Neural cell (in vitro differentiated cells): ENCODE measurements around the gene CTNNBL1. TPM values are rescaled to one million over a fixed set of nuclear protein-coding genes. Genes with fewer than 3 reads are reported as not detected.

Experiments used
- H2AFZ ChIP-seq: fragments of 200-600, 300-800 bp; sonication (generic), shearing (Covaris generic); 2 replicates; pipeline ENCODE4 v1.6.0; 2014; ENCODE audit warnings: low read depth, mild to moderate bottlenecking, antibody characterized with exemption, low read length, moderate library complexity
- H3F3A ChIP-seq: fragments of 200-600 bp; shearing (Covaris generic); 2 replicates; pipeline ENCODE4 v1.6.1; 2016; ENCODE audit warnings: mild to moderate bottlenecking, moderate library complexity, mixed read lengths, antibody characterized with exemption, low read length; ENCODE audit not compliant: insufficient read depth, poor library complexity, severe bottlenecking
- H3K27ac ChIP-seq: fragments of 200-600, 300-800 bp; sonication (generic), shearing (Covaris generic); 2 replicates; pipeline ENCODE4 v1.5.1; 2014; ENCODE audit warnings: mild to moderate bottlenecking, low read length, moderate library complexity
- H3K27me3 ChIP-seq: fragments of 300-800, 200-600 bp; sonication (generic), shearing (Covaris generic); 2 replicates; pipeline ENCODE4 v1.6.0; 2014; ENCODE audit warnings: mild to moderate bottlenecking, low read depth, low read length, moderate library complexity; ENCODE audit not compliant: insufficient read depth
- H3K36me3 ChIP-seq: fragments of 300-800, 200-600 bp; sonication (generic), shearing (Covaris generic); 2 replicates; pipeline ENCODE4 v1.5.1; 2014; ENCODE audit warnings: mild to moderate bottlenecking, antibody characterized with exemption, low read length, moderate library complexity; ENCODE audit not compliant: insufficient read depth
- H3K4me2 ChIP-seq: fragments of 300-800, 200-600 bp; sonication (generic), shearing (Covaris generic); 2 replicates; pipeline ENCODE4 v1.6.0; 2014; ENCODE audit warnings: mild to moderate bottlenecking, low read length
- H3K4me3 ChIP-seq: fragments of 300-800, 200-600 bp; sonication (generic), shearing (Covaris generic); 2 replicates; pipeline ENCODE4 v1.5.1; 2014; ENCODE audit warnings: mild to moderate bottlenecking, low read length, moderate library complexity
- H3K79me2 ChIP-seq: fragments of 200-600 bp; shearing (Covaris generic); replicated peaks from 2 replicates; pipeline ENCODE4 v1.6.0; 2014; ENCODE audit warnings: mild to moderate bottlenecking, low read length, moderate library complexity; ENCODE audit not compliant: insufficient read depth
- H3K9ac ChIP-seq: fragments of 300-800, 200-600 bp; sonication (generic), shearing (Covaris generic); 2 replicates; pipeline ENCODE4 v1.6.1; 2016; ENCODE audit warnings: mild to moderate bottlenecking, low read length, mixed read lengths
- H3K9me2 ChIP-seq: fragments of 200-600 bp; shearing (Covaris generic); 2 replicates; pipeline ENCODE4 v1.6.1; 2016; ENCODE audit warnings: mild to moderate bottlenecking, low read length, mixed read lengths; ENCODE audit not compliant: insufficient read depth
- H3K9me3 ChIP-seq: fragments of 200-600, 300-800 bp; sonication (generic), shearing (Covaris generic); 2 replicates; pipeline ENCODE4 v1.6.1; 2016; ENCODE audit warnings: mild to moderate bottlenecking, mixed run types, low read length, moderate library complexity, mixed read lengths
- H4K20me1 ChIP-seq: fragments of 200-600 bp; shearing (Covaris generic); 2 replicates; pipeline ENCODE4 v1.6.1; 2016; ENCODE audit warnings: mild to moderate bottlenecking, mixed run types; ENCODE audit not compliant: insufficient read depth
- EP300 ChIP-seq: fragments of 450-650 bp; conservative IDR thresholded peaks from 2 replicates; pipeline ENCODE4 v1.6.1; 2014; ENCODE audit warnings: antibody characterized with exemption, mild to moderate bottlenecking, moderate library complexity; ENCODE audit not compliant: poor library complexity, severe bottlenecking
- EZH2 ChIP-seq: fragments of 200-600, 300-800 bp; shearing (Covaris generic), sonication (generic); IDR thresholded peaks from 2 replicates; pipeline ENCODE4 v1.6.1; 2014; ENCODE audit warnings: antibody characterized with exemption, low read length, borderline replicate concordance, mild to moderate bottlenecking; ENCODE audit not compliant: insufficient read depth, poor library complexity, severe bottlenecking
- MXI1 ChIP-seq: fragments of 450-650 bp; conservative IDR thresholded peaks from 2 replicates; pipeline ENCODE4 v1.6.1; 2014; ENCODE audit warnings: antibody characterized with exemption, mild to moderate bottlenecking; ENCODE audit not compliant: poor library complexity, severe bottlenecking
- POLR2AphosphoS5 ChIP-seq: IDR thresholded peaks from 2 replicates; pipeline ENCODE4 v1.6.1; 2012
- RAD21 ChIP-seq: fragments of 450-650 bp; conservative IDR thresholded peaks from 2 replicates; pipeline ENCODE4 v1.6.1; 2014; ENCODE audit warnings: antibody characterized with exemption, mild to moderate bottlenecking, moderate library complexity
- SMC3 ChIP-seq: fragments of 450-650 bp; conservative IDR thresholded peaks from 2 replicates; pipeline ENCODE4 v1.6.1; 2014; ENCODE audit warnings: antibody characterized with exemption, mild to moderate bottlenecking, moderate library complexity; ENCODE audit not compliant: poor library complexity
- TAF1 ChIP-seq: IDR thresholded peaks from 2 replicates; pipeline ENCODE4 v1.6.1; 2012; ENCODE audit warnings: low read depth
- polyA plus RNA-seq: library from polyadenylated mRNA; depleted of rRNA; stranded (reverse); fragments of >200 nt; gene quantifications from 2 replicates; pipeline ENCODE4 v1.2.3, GENCODE V29; 2014
- TF ChIP-seq, protein P1 (sequence below): fragments of 450-650 bp; IDR thresholded peaks from 2 replicates; pipeline ENCODE4 v1.5.1; 2014; ENCODE audit warnings: antibody characterized with exemption, mild to moderate bottlenecking, moderate library complexity; ENCODE audit not compliant: poor library complexity, severe bottlenecking
- TF ChIP-seq, protein P2 (sequence below): IDR thresholded peaks from 2 replicates; pipeline ENCODE4 v1.6.1; 2012; ENCODE audit warnings: borderline replicate concordance

CTNNBL1 gene
- polyA plus RNA-seq, 1 donor from 2014 or later, result 32.6 TPM

DNA sequence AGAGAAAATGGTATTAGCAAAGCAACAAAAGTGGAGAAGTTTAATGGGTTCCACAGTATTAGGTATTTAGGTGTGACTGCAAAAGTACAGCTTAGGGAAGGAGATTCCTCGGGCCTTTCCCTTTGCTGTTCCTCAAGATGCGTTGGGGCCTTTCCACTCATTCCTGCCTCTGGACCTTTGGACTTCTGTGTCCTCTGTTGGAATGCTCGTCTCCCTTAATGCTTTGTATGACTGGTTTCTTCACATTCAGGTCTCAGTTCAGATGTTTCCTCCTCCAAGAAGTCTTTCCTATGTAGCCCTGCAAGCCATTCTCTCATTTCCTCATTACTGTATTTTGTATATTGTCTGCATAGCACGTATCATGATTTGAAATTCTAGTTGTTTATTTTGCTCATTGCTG lies 39.6 kb downstream of the CTNNBL1 start:
- Histone ChIP-seq H3K9me2 (no peaks in the 10 kb centered on the region), H3K27ac (no peak overlapping the region), H3K36me3 (peaks cover 4% of the 10 kb centered on the region), H4K20me1 (no peaks in the 10 kb centered on the region), H3K4me3 (no peak overlapping the region), H2AFZ (no peak overlapping the region), H3K9ac (no peak overlapping the region), H3K79me2 (no peaks in the 10 kb centered on the region), H3K9me3 (no peaks in the 10 kb centered on the region), H3F3A (no peaks in the 10 kb centered on the region), H3K4me2 (no peak overlapping the region), H3K27me3 (no peaks in the 10 kb centered on the region)
- TF ChIP-seq MXI1, result no peak
- TF ChIP-seq SMC3, result no peak
- TF ChIP-seq RAD21, result no peak
- TF ChIP-seq, protein P1, sequence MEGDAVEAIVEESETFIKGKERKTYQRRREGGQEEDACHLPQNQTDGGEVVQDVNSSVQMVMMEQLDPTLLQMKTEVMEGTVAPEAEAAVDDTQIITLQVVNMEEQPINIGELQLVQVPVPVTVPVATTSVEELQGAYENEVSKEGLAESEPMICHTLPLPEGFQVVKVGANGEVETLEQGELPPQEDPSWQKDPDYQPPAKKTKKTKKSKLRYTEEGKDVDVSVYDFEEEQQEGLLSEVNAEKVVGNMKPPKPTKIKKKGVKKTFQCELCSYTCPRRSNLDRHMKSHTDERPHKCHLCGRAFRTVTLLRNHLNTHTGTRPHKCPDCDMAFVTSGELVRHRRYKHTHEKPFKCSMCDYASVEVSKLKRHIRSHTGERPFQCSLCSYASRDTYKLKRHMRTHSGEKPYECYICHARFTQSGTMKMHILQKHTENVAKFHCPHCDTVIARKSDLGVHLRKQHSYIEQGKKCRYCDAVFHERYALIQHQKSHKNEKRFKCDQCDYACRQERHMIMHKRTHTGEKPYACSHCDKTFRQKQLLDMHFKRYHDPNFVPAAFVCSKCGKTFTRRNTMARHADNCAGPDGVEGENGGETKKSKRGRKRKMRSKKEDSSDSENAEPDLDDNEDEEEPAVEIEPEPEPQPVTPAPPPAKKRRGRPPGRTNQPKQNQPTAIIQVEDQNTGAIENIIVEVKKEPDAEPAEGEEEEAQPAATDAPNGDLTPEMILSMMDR, result no peak
- TF ChIP-seq EZH2, result no peak
- no peak for TF ChIP-seq EP300
- TF ChIP-seq TAF1, result no peak
- TF ChIP-seq, protein P2, sequence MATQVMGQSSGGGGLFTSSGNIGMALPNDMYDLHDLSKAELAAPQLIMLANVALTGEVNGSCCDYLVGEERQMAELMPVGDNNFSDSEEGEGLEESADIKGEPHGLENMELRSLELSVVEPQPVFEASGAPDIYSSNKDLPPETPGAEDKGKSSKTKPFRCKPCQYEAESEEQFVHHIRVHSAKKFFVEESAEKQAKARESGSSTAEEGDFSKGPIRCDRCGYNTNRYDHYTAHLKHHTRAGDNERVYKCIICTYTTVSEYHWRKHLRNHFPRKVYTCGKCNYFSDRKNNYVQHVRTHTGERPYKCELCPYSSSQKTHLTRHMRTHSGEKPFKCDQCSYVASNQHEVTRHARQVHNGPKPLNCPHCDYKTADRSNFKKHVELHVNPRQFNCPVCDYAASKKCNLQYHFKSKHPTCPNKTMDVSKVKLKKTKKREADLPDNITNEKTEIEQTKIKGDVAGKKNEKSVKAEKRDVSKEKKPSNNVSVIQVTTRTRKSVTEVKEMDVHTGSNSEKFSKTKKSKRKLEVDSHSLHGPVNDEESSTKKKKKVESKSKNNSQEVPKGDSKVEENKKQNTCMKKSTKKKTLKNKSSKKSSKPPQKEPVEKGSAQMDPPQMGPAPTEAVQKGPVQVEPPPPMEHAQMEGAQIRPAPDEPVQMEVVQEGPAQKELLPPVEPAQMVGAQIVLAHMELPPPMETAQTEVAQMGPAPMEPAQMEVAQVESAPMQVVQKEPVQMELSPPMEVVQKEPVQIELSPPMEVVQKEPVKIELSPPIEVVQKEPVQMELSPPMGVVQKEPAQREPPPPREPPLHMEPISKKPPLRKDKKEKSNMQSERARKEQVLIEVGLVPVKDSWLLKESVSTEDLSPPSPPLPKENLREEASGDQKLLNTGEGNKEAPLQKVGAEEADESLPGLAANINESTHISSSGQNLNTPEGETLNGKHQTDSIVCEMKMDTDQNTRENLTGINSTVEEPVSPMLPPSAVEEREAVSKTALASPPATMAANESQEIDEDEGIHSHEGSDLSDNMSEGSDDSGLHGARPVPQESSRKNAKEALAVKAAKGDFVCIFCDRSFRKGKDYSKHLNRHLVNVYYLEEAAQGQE, result no peak
- no peak for TF ChIP-seq POLR2AphosphoS5

DNA sequence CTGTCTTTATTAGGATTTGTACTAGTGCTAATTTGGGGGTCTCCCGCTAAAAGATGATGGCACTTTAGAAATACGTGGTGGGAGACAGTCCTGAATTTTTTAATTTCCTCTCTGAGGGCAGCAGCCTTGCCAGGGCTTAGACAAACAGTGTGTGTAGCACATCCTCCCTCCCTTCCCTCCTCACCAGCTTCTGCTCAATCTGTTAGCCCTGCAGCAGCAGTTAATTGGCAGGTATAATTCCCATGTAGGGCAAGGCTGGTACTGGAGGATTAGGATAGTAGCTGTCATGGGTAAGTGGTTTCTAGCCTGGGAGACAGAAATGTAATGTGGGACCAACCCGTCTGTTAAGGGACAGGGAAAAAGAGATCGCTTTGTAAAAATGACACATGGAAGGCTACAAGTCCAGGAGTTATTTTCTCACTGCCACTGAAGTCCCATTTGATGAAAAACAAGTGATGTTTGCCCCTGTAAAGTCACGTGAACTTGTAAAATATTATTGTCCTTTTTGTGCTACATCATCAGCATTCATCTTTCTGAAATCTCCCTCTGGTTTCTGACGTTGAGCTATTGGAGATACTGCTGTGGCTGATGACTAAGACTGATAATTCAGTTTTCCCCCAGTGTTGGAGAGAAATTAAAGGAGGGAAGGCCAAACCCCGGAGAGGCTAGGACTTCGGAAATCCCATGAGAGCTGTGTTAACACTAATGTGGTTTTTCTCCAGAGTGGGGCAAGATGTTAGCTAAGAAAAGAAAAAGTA lies 40.6 kb downstream of the CTNNBL1 start:
- Histone ChIP-seq H4K20me1 (no peaks in the 10 kb centered on the region), H3K9ac (no peak overlapping the region), H3K79me2 (no peaks in the 10 kb centered on the region), H3K9me2 (no peaks in the 10 kb centered on the region), H3K9me3 (no peaks in the 10 kb centered on the region), H3K36me3 (peaks cover 7% of the 10 kb centered on the region), H3K4me3 (no peak overlapping the region), H3K4me2 (no peak overlapping the region), H3K27ac (no peak overlapping the region), H3F3A (no peaks in the 10 kb centered on the region), H3K27me3 (no peaks in the 10 kb centered on the region), H2AFZ (no peak overlapping the region)
- TF ChIP-seq MXI1 (no peak), POLR2AphosphoS5 (no peak), EP300 (no peak), RAD21 (no peak), EZH2 (no peak), TAF1 (no peak), SMC3 (no peak)
- TF ChIP-seq, protein P2, result no peak
- TF ChIP-seq, protein P1, result no peak
